ENCODE results near the gene SOX15. TPM values are rescaled to one million over a fixed set of nuclear protein-coding genes. Genes with fewer than 3 reads are reported as not detected.

The SOX15 gene
- total and polyA plus RNA-seq, 2 of the 13 experiments (the other 11 are each of a cell fraction or from before 2014, with no cell fraction given): 0.07 to 0.18 TPM

- TF ChIP-seq ZBTB46 (CRISPR knock-in tag; IDR thresholded peaks at IDR 0.05; ENCODE audit: borderline replicate concordance) (0 out of 2 replicates have a peak, but pooled peaks have one; percentile 1), IKZF1 (IDR thresholded peaks at IDR 0.05) (no peak), ZNF687 (CRISPR knock-in tag; IDR thresholded peaks at IDR 0.05) (peak; percentile 86), ZNF709 (CRISPR knock-in tag; IDR thresholded peaks at IDR 0.05) (peak; percentile 88; the same call in 1 of the 2 replicates), DRAP1 (CRISPR knock-in tag; IDR thresholded peaks at IDR 0.05) (peak; percentile 71; the same call in 1 of the 2 replicates), POGK (CRISPR knock-in tag; conservative IDR thresholded peaks at IDR 0.05) (0 out of 2 replicates have a peak, but pooled peaks have one; percentile 0), MZF1 (CRISPR knock-in tag; IDR thresholded peaks at IDR 0.05; ENCODE audit: borderline replicate concordance) (no peak), CREB3 (CRISPR knock-in tag; IDR thresholded peaks at IDR 0.05) (no peak), RNF2 (conservative IDR thresholded peaks at IDR 0.05; ENCODE audit: low read depth) (0 out of 2 replicates have a peak, but pooled peaks have one; percentile 46), BRCA1 (CRISPR knock-in tag; IDR thresholded peaks at IDR 0.05) (peak; percentile 58), SP2 (CRISPR knock-in tag; IDR thresholded peaks at IDR 0.05) (no peak), NRL (CRISPR knock-in tag; IDR thresholded peaks at IDR 0.05; ENCODE audit: borderline replicate concordance) (0 out of 2 replicates have a peak, but pooled peaks have one; percentile 37), GZF1 (CRISPR knock-in tag; IDR thresholded peaks at IDR 0.05) (0 out of 2 replicates have a peak, but pooled peaks have one; percentile 66), ZNF501 (CRISPR knock-in tag; IDR thresholded peaks at IDR 0.05) (peak; percentile 61), KDM2A (CRISPR knock-in tag; IDR thresholded peaks at IDR 0.05; ENCODE audit: borderline replicate concordance, low read depth) (peak; percentile 91), ONECUT2 (CRISPR knock-in tag; IDR thresholded peaks at IDR 0.05) (no peak), PRMT3 (CRISPR knock-in tag; IDR thresholded peaks at IDR 0.05; ENCODE audit: borderline replicate concordance, low read depth) (no peak), ZNF30 (CRISPR knock-in tag; IDR thresholded peaks at IDR 0.05) (no peak)
Measured at GRCh38 chr17:7579001-7579833, 10.7 kb downstream of the SOX15 start, which contains the start of gene CD68 (continued).

Measured in HepG2 (cell line).